Upper lobe of left lung (tissue), 6 donors: ENCODE data around the gene HSPBP1. TPM values are rescaled to one million over a fixed set of nuclear protein-coding genes. Genes with fewer than 3 reads are reported as not detected.

ENCODE experiments used
- ATAC-seq, 2 donors: fragments of 200-7000 bp; cut with Tn5 transposase; one replicate each; pipeline ENCODE4 v1.9.1; 2022; ENCODE audit warnings: mild to moderate bottlenecking in 2 of 2, moderate library complexity in 2 of 2; ENCODE audit not compliant: low FRiP score in 2 of 2
- DNase-seq, 2 donors: peaks; one replicate each; pipeline ENCODE4 v3.0.0-alpha.2; 2019 to 2020
- H3K27ac ChIP-seq, 4 donors: fragments of 200-600 bp; sonication (generic); one replicate each; pipeline ENCODE4 v1.5.1; 2016 to 2019
- H3K27me3 ChIP-seq, 4 donors: fragments of 200-600 bp; sonication (generic); one replicate each; pipeline ENCODE4 v1.5.1; 2017 to 2019
- H3K36me3 ChIP-seq, 4 donors: fragments of 200-600 bp; sonication (generic); one replicate each; pipeline ENCODE4 v1.5.1; 2016 to 2019
- H3K4me1 ChIP-seq, 4 donors: fragments of 200-600 bp; sonication (generic); one replicate each; pipeline ENCODE4 v1.5.1; 2018 to 2019
- H3K4me3 ChIP-seq, 4 donors: fragments of 200-600 bp; sonication (generic); one replicate each; pipeline ENCODE4 v1.5.1; 2017 to 2019; ENCODE audit warnings: mild to moderate bottlenecking in 2 of 4, moderate library complexity in 1 of 4
- H3K9me3 ChIP-seq, 4 donors: fragments of 200-600 bp; sonication (generic); one replicate each; pipeline ENCODE4 v1.5.1; 2018 to 2019
- CTCF ChIP-seq, 6 experiments: fragments of 450-650 bp in 4 of 6; fragments of 200-600 bp in 2 of 6; sonication (generic) in 2 of 6; IDR thresholded peaks; one replicate each; pipeline ENCODE4 v1.5.1; 2016 to 2019; ENCODE audit warnings: antibody characterized with exemption in 6 of 6
- EP300 ChIP-seq, 4 donors: sonication (generic); formaldehyde crosslinking; IDR thresholded peaks; one replicate each; pipeline ENCODE4 v1.5.1; 2017; ENCODE audit warnings: antibody characterized with exemption in 4 of 4, control low read depth in 2 of 4
- WGBS, 2 donors: methylation state at CpG; one replicate each; pipeline ENCODE4 v1.1.5; 2017 to 2018; 5-methylcytosine and 5-hydroxymethylcytosine counted together
- small RNA-seq, 4 donors: library from RNA; depleted of rRNA; stranded (forward); fragments of <200 nt; gene quantifications; one replicate each; pipeline ENCODE3, GENCODE V24; 2016
- total RNA-seq, 6 donors: library from RNA; depleted of rRNA in 4 of 6; stranded (reverse); fragments of >200 nt in 4 of 6; gene quantifications; one replicate each; pipeline versions ENCODE4 v1.1.0 to v1.2.1, GENCODE V29; 2016 to 2021
- donor health status: DM: no; HTN: no; CAD: no; lungs with moderate emphysema.
- donor health status: DM: no; HTN: yes; CAD: no; lungs with severe emphysema.

Gene HSPBP1
- total RNA-seq, 6 donors from 2014 or later = 21.0 to 34.6 (median 30.1) TPM

DNA sequence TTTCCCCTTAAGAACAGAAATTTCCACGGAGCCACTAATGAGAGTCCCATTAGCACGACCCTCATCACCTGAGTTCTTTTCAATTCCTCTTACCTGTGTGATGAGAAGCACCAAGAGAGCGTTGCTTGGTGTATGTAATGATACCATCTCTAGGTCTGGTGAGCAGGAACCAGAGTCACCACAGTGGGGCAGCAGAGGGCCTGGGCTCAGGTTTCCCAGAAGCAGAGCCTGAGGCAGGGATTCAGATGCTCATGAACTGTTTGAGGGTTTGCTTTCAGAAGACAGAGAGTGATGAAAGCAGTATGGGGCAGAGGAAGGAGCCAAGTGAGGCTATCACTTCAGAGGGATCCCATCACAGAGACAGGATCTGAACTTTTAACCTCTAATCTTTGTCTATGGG, 67.5 kb downstream of the HSPBP1 start:
- Histone ChIP-seq H3K4me3 (no peak overlapping the region), H3K4me1 (peaks cover 10 to 13% (median 12%) of the 10 kb centered on the region in 4 donors), H3K36me3 (no peaks in the 10 kb centered on the region), H3K27ac (no peak overlapping the region), H3K27me3 (no peaks in the 10 kb centered on the region), H3K9me3 (peaks cover 0 to 13% (median 5%) of the 10 kb centered on the region in 4 donors)
- 84 to 87% methylated on average over 3 of the region's 3 CpGs for WGBS, 2 donors
- peak in 1 of 2 donors; percentile 36 for DNase-seq
- no peak for ATAC-seq
- TF ChIP-seq CTCF (IDR thresholded peaks at IDR 0.05) (peak in 2 of 6 experiments; percentile 14 to 16), EP300 (IDR thresholded peaks at IDR 0.05) (no peak)

Small RNAs within 50 kb of the gene (small RNA-seq; reads per million reads assigned to genes)
- gene MIR6802 (0 to 0.07 (median 0.03) reads per million in 4 donors), gene MIR6803 (0.12 to 0.43 (median 0.30) reads per million in 4 donors), gene MIR6804 (0 to 0.18 (median 0.05) reads per million in 4 donors)

Other genes with a start within 250 kb of the HSPBP1 start
- gene GP6, start 241.8 kb downstream of the HSPBP1 start, total RNA-seq = 1 to 10 TPM in 2 of 6 donors, under 1 TPM in 3, not detected in 1; 0.26 to 6.3 (median 0.98) TPM
- 10 to 100 TPM; 24.0 to 72.3 (median 28.1) TPM for gene RDH13, start 217.0 kb downstream of the HSPBP1 start, total RNA-seq
- gene EPS8L1, start 204.2 kb downstream of the HSPBP1 start, total RNA-seq = 10 to 100 TPM; 30.2 to 55.7 (median 43.3) TPM
- 100 to 1,000 TPM in 5 of 6 donors, 10 to 100 TPM in 1; 99.6 to 369 (median 158) TPM for gene PPP1R12C, start 162.5 kb downstream of the HSPBP1 start, total RNA-seq
- 10 to 100 TPM in 1 of 6 donors, 1 to 10 TPM in 4, not detected in 1; 1.3 to 31.2 (median 2.4) TPM for gene TNNT1, start 130.9 kb downstream of the HSPBP1 start, total RNA-seq
- 10 to 100 TPM in 2 of 6 donors, 1 to 10 TPM in 4; 1.0 to 14.6 (median 5.9) TPM for gene TNNI3, start 122.4 kb downstream of the HSPBP1 start, total RNA-seq
- gene DNAAF3, start 113.5 kb downstream of the HSPBP1 start, total RNA-seq = 10 to 100 TPM in 4 of 6 donors, 1 to 10 TPM in 2; 4.2 to 27.4 (median 18.3) TPM
- gene SYT5, start 99.8 kb downstream of the HSPBP1 start, total RNA-seq = under 1 TPM in 2 of 6 donors, not detected in 4; 0.11 to 0.91 TPM
- gene PTPRH, start 70.6 kb downstream of the HSPBP1 start, total RNA-seq = 1 to 10 TPM in 1 of 6 donors, under 1 TPM in 4, not detected in 1; 0.30 to 3.1 (median 0.67) TPM
- gene TMEM86B, start 51.3 kb downstream of the HSPBP1 start, total RNA-seq = 10 to 100 TPM in 1 of 6 donors, 1 to 10 TPM in 5; 2.0 to 10.5 (median 4.8) TPM
- gene PPP6R1, start 21.1 kb downstream of the HSPBP1 start, total RNA-seq = 100 to 1,000 TPM in 1 of 6 donors, 10 to 100 TPM in 5; 49.0 to 104 (median 76.7) TPM
- 1 to 10 TPM in 5 of 6 donors, not detected in 1; 1.0 to 2.7 (median 1.1) TPM for gene BRSK1, start 3.9 kb upstream of the HSPBP1 start, total RNA-seq
- gene TMEM150B, start 45.2 kb upstream of the HSPBP1 start, total RNA-seq = 10 to 100 TPM in 5 of 6 donors, 1 to 10 TPM in 1; 8.2 to 67.7 (median 29.7) TPM
- gene KMT5C, start 59.8 kb upstream of the HSPBP1 start, total RNA-seq = 100 to 1,000 TPM in 1 of 6 donors, 10 to 100 TPM in 4, 1 to 10 TPM in 1; 9.1 to 111 (median 15.6) TPM
- under 1 TPM in 1 of 6 donors, not detected in 5; 0.20 TPM for gene COX6B2, start 74.6 kb upstream of the HSPBP1 start, total RNA-seq
- gene GARIN5B, start 83.2 kb upstream of the HSPBP1 start, total RNA-seq = not detected
- under 1 TPM in 2 of 6 donors, not detected in 4; 0.20 to 0.34 TPM for gene IL11, start 90.4 kb upstream of the HSPBP1 start, total RNA-seq
- 10 to 100 TPM in 4 of 6 donors, 1 to 10 TPM in 1, under 1 TPM in 1; 0.92 to 48.6 (median 20.9) TPM for gene TMEM190, start 96.7 kb upstream of the HSPBP1 start, total RNA-seq
- 10 to 100 TPM; 22.0 to 54.6 (median 36.0) TPM for gene TMEM238, start 104.2 kb upstream of the HSPBP1 start, total RNA-seq
- 1,000 to 10,000 TPM in 2 of 6 donors, 100 to 1,000 TPM in 4; 308 to 1,892 (median 534) TPM for gene RPL28, start 105.8 kb upstream of the HSPBP1 start, total RNA-seq
- gene UBE2S, start 127.7 kb upstream of the HSPBP1 start, total RNA-seq = 10 to 100 TPM in 5 of 6 donors, 1 to 10 TPM in 1; 6.5 to 31.6 (median 19.0) TPM
- not detected for gene SHISA7, start 163.2 kb upstream of the HSPBP1 start, total RNA-seq
- gene ISOC2, start 181.5 kb upstream of the HSPBP1 start, total RNA-seq = 10 to 100 TPM in 5 of 6 donors, 1 to 10 TPM in 1; 4.2 to 44.8 (median 36.7) TPM
- not detected for gene C19orf85, start 184.6 kb upstream of the HSPBP1 start, total RNA-seq
- gene ZNF628, start 196.5 kb upstream of the HSPBP1 start, total RNA-seq = 10 to 100 TPM in 5 of 6 donors, 1 to 10 TPM in 1; 9.9 to 32.1 (median 12.4) TPM
- gene NAT14, start 205.1 kb upstream of the HSPBP1 start, total RNA-seq = 10 to 100 TPM; 13.1 to 19.2 (median 16.3) TPM
- 10 to 100 TPM in 1 of 6 donors, 1 to 10 TPM in 4, under 1 TPM in 1; 0.39 to 10.1 (median 6.7) TPM for gene SSC5D, start 208.3 kb upstream of the HSPBP1 start, total RNA-seq